ENCODE results near the gene CYFIP2.

GRCh38 chr5:157280927-157281326 is 15.0 kb downstream of the CYFIP2 start:
- TF ChIP-seq CTCF (IDR thresholded peaks at IDR 0.05) (no peak), POLR2A (IDR thresholded peaks at IDR 0.05) (no peak)

Data from esophagus squamous epithelium (tissue), 4 donors.